Subcutaneous abdominal adipose tissue (tissue), 5 donors: Measurements from ENCODE around the gene TWNK.
"Not testable (repeated sequence)": the region's sequence is repeated elsewhere in the genome, so short reads cannot be mapped to it uniquely, and the experiment has no call there.

Source experiments
- H3K27ac ChIP-seq: one replicate; pipeline ENCODE4 v1.7.0; 2013; ENCODE audit warnings: low read depth, mild to moderate bottlenecking, inconsistent platforms, low read length, moderate library complexity
- H3K27me3 ChIP-seq, 5 donors: one replicate each; pipeline ENCODE4 v1.7.0; 2013; ENCODE audit warnings: low read length in 5 of 5, inconsistent platforms in 1 of 5; ENCODE audit not compliant: control insufficient read depth in 5 of 5, insufficient read depth in 4 of 5
- H3K36me3 ChIP-seq, 5 donors: one replicate each; pipeline ENCODE4 v1.7.0; 2013; ENCODE audit warnings: low read length in 5 of 5; ENCODE audit not compliant: control insufficient read depth in 5 of 5, insufficient read depth in 5 of 5
- H3K4me1 ChIP-seq, 5 donors: one replicate each; pipeline ENCODE4 v1.7.0; 2013; ENCODE audit warnings: low read length in 5 of 5, mild to moderate bottlenecking in 3 of 5, moderate library complexity in 1 of 5; ENCODE audit not compliant: control insufficient read depth in 5 of 5, insufficient read depth in 5 of 5
- H3K4me3 ChIP-seq, 5 donors: one replicate each; pipeline ENCODE4 v1.7.0; 2013; ENCODE audit warnings: low read length in 5 of 5, low read depth in 1 of 5
- H3K9ac ChIP-seq, 5 donors: one replicate each; pipeline ENCODE4 v1.7.0; 2013; ENCODE audit warnings: low read length in 5 of 5, mild to moderate bottlenecking in 4 of 5, moderate library complexity in 3 of 5
- H3K9me3 ChIP-seq, 5 donors: one replicate each; pipeline ENCODE4 v1.7.0; 2013; ENCODE audit warnings: low read length in 5 of 5; ENCODE audit not compliant: control insufficient read depth in 5 of 5
- donor health status: healthy.
- donor health status: healthy.
- donor health status: healthy.
- donor health status: healthy.
- donor health status: healthy.

Gene TWNK

GRCh38 chr10:100972115-100972903 lies 15.0 kb upstream of the TWNK start:
- no peak overlapping the region for H3K4me3 ChIP-seq
- H3K27me3 ChIP-seq = no peaks in the 10 kb centered on the region
- no peak overlapping the region for H3K27ac ChIP-seq
- peaks cover 0 to 1% (median 0%) of the 10 kb centered on the region in 5 donors for H3K36me3 ChIP-seq
- peaks cover 2 to 16% (median 14%) of the 10 kb centered on the region in 5 donors for H3K4me1 ChIP-seq
- H3K9ac ChIP-seq = no peak overlapping the region
- H3K9me3 ChIP-seq = no peaks in the 10 kb centered on the region

GRCh38 chr10:100972904-100973535 lies 14.3 kb upstream of the TWNK start:
- H3K4me1 ChIP-seq = peaks cover 2 to 16% (median 14%) of the 10 kb centered on the region in 5 donors

GRCh38 chr10:100975397-100975796 lies 11.9 kb upstream of the TWNK start:
- not testable (repeated sequence) for H3K9me3 ChIP-seq, H3K27ac ChIP-seq, H3K27me3 ChIP-seq, H3K4me1 ChIP-seq, H3K4me3 ChIP-seq, H3K9ac ChIP-seq
- peaks cover 0 to 23% (median 20%) of the 10 kb centered on the region in 5 donors for H3K36me3 ChIP-seq

More at GRCh38 chr10:100972904-100973535, 14.3 kb upstream of the TWNK start:
- Histone ChIP-seq H3K4me3 (no peak overlapping the region), H3K9me3 (no peaks in the 10 kb centered on the region), H3K27ac (no peak overlapping the region), H3K9ac (no peak overlapping the region), H3K27me3 (no peaks in the 10 kb centered on the region), H3K36me3 (peaks cover 0 to 3% (median 1%) of the 10 kb centered on the region in 5 donors)

GRCh38 chr10:100976906-100977305 lies 10.4 kb upstream of the TWNK start:
- H3K4me3 ChIP-seq = no peak overlapping the region
- H3K9ac ChIP-seq = no peak overlapping the region
- H3K9me3 ChIP-seq = no peaks in the 10 kb centered on the region
- H3K27ac ChIP-seq = no peak overlapping the region
- peaks cover 6 to 38% (median 31%) of the 10 kb centered on the region in 5 donors for H3K36me3 ChIP-seq
- H3K4me1 ChIP-seq = no peaks in the 10 kb centered on the region
- no peaks in the 10 kb centered on the region for H3K27me3 ChIP-seq

GRCh38 chr10:100977436-100977835 lies 9.9 kb upstream of the TWNK start:
- Histone ChIP-seq H3K4me3 (no peak overlapping the region), H3K9me3 (no peaks in the 10 kb centered on the region), H3K36me3 (peaks cover 6 to 41% (median 36%) of the 10 kb centered on the region in 5 donors), H3K4me1 (no peaks in the 10 kb centered on the region), H3K27ac (no peak overlapping the region), H3K27me3 (no peaks in the 10 kb centered on the region), H3K9ac (no peak overlapping the region)

- peaks cover 6 to 50% (median 42%) of the 10 kb centered on the region in 5 donors for H3K36me3 ChIP-seq
- H3K27me3 ChIP-seq = no peaks in the 10 kb centered on the region
- H3K4me1 ChIP-seq = no peaks in the 10 kb centered on the region
- no peaks in the 10 kb centered on the region for H3K9me3 ChIP-seq
- no peak overlapping the region for H3K9ac ChIP-seq
- H3K27ac ChIP-seq = no peak overlapping the region
- H3K4me3 ChIP-seq = no peak overlapping the region
Observed at GRCh38 chr10:100978121-100978900, 9.0 kb upstream of the TWNK start.

GRCh38 chr10:100978901-100979195 lies 8.5 kb upstream of the TWNK start:
- peaks cover 6 to 53% (median 44%) of the 10 kb centered on the region in 5 donors for H3K36me3 ChIP-seq
- no peak overlapping the region for H3K9ac ChIP-seq
- no peaks in the 10 kb centered on the region for H3K27me3 ChIP-seq
- H3K4me1 ChIP-seq = no peaks in the 10 kb centered on the region
- H3K27ac ChIP-seq = no peak overlapping the region
- H3K9me3 ChIP-seq = no peaks in the 10 kb centered on the region
- no peak overlapping the region for H3K4me3 ChIP-seq

GRCh38 chr10:100979791-100980272 lies 7.5 kb upstream of the TWNK start:
- Histone ChIP-seq H3K27me3 (no peaks in the 10 kb centered on the region), H3K4me3 (no peak overlapping the region), H3K36me3 (peaks cover 6 to 61% (median 49%) of the 10 kb centered on the region in 5 donors), H3K27ac (no peak overlapping the region), H3K4me1 (no peaks in the 10 kb centered on the region), H3K9ac (no peak overlapping the region), H3K9me3 (no peaks in the 10 kb centered on the region)

- peaks cover 6 to 64% (median 50%) of the 10 kb centered on the region in 5 donors for H3K36me3 ChIP-seq
- H3K27ac ChIP-seq = no peak overlapping the region
- H3K9ac ChIP-seq = no peak overlapping the region
- H3K27me3 ChIP-seq = no peaks in the 10 kb centered on the region
- no peaks in the 10 kb centered on the region for H3K9me3 ChIP-seq
- no peak overlapping the region for H3K4me3 ChIP-seq
- no peaks in the 10 kb centered on the region for H3K4me1 ChIP-seq
Observed at GRCh38 chr10:100980311-100980710, 7.0 kb upstream of the TWNK start.

- no peaks in the 10 kb centered on the region for H3K27me3 ChIP-seq
- H3K9ac ChIP-seq = no peak overlapping the region
- no peaks in the 10 kb centered on the region for H3K9me3 ChIP-seq
- peaks cover 6 to 64% (median 50%) of the 10 kb centered on the region in 5 donors for H3K36me3 ChIP-seq
- H3K27ac ChIP-seq = no peak overlapping the region
- no peak overlapping the region for H3K4me3 ChIP-seq
- H3K4me1 ChIP-seq = no peaks in the 10 kb centered on the region
Observed at GRCh38 chr10:100980711-100981110, 6.6 kb upstream of the TWNK start.
